Ectodermal cell (in vitro differentiated cells): ENCODE results near the gene COPA.

Experiments
- H3K27ac ChIP-seq: 2 replicates; pipeline ENCODE4 v1.7.0; 2013; ENCODE audit warnings: mild to moderate bottlenecking, low read depth, low read length; ENCODE audit not compliant: insufficient read depth, poor library complexity, severe bottlenecking
- H3K27me3 ChIP-seq: 2 replicates; pipeline ENCODE4 v1.7.0; 2013; ENCODE audit warnings: mild to moderate bottlenecking, low read length; ENCODE audit not compliant: insufficient read depth, control insufficient read depth, poor library complexity, severe bottlenecking
- H3K36me3 ChIP-seq: one replicate; pipeline ENCODE4 v1.7.0; 2013; ENCODE audit warnings: low read length; ENCODE audit not compliant: control insufficient read depth, insufficient read depth
- H3K4me1 ChIP-seq: one replicate; pipeline ENCODE4 v1.7.0; 2013; ENCODE audit warnings: low read length; ENCODE audit not compliant: control insufficient read depth, insufficient read depth
- H3K4me3 ChIP-seq: 2 replicates; pipeline ENCODE4 v1.7.0; 2013; ENCODE audit warnings: low read depth, low read length, control low read depth; ENCODE audit not compliant: insufficient read depth
- H3K9me3 ChIP-seq: 2 replicates; pipeline ENCODE4 v1.7.0; 2013; ENCODE audit warnings: mild to moderate bottlenecking, low read length, moderate library complexity; ENCODE audit not compliant: control insufficient read depth
- WGBS, 2 experiments: methylation state at CpG; one replicate each; pipeline ENCODE4 v1.1.7; 2013; ENCODE audit warnings: missing lambda C conversion rate in 2 of 2; 5-methylcytosine and 5-hydroxymethylcytosine counted together

Gene COPA

GRCh38 chr1:160277330-160277729, 65.7 kb downstream of the COPA start:
- Histone ChIP-seq H3K9me3 (no peaks in the 10 kb centered on the region), H3K4me1 (no peaks in the 10 kb centered on the region), H3K4me3 (no peak overlapping the region), H3K27me3 (no peaks in the 10 kb centered on the region), H3K36me3 (peaks cover 36% of the 10 kb centered on the region), H3K27ac (no peak overlapping the region)
- 93 to 95% methylated on average over 2 of the region's 2 CpGs for WGBS, 2 experiments

- Histone ChIP-seq H3K9me3 (no peaks in the 10 kb centered on the region), H3K27ac (no peak overlapping the region), H3K27me3 (no peaks in the 10 kb centered on the region), H3K4me3 (no peak overlapping the region), H3K36me3 (no peaks in the 10 kb centered on the region), H3K4me1 (no peaks in the 10 kb centered on the region)
- 82 to 83% methylated on average over 1 of the region's 1 CpG for WGBS, 2 experiments
Observed at GRCh38 chr1:160271025-160271424, 72.0 kb downstream of the COPA start.

- no peak overlapping the region for H3K27ac ChIP-seq
- peaks cover 10% of the 10 kb centered on the region for H3K27me3 ChIP-seq
- WGBS, 2 experiments, result 79 to 80% methylated on average over 10 of the region's 10 CpGs
- no peaks in the 10 kb centered on the region for H3K36me3 ChIP-seq
- no peaks in the 10 kb centered on the region for H3K9me3 ChIP-seq
- H3K4me3 ChIP-seq, result no peak overlapping the region
- no peaks in the 10 kb centered on the region for H3K4me1 ChIP-seq
Observed at GRCh38 chr1:160267284-160267991, 75.6 kb downstream of the COPA start.

GRCh38 chr1:160264795-160265307, 78.2 kb downstream of the COPA start:
- Histone ChIP-seq H3K27ac (no peak overlapping the region), H3K27me3 (peaks cover 10% of the 10 kb centered on the region), H3K36me3 (no peaks in the 10 kb centered on the region), H3K4me3 (no peak overlapping the region), H3K9me3 (no peaks in the 10 kb centered on the region), H3K4me1 (peaks cover 12% of the 10 kb centered on the region)
- 91 to 97% methylated on average over 4 of the region's 4 CpGs for WGBS, 2 experiments

- peaks cover 10% of the 10 kb centered on the region for H3K27me3 ChIP-seq
- 0% methylated on average over 67 of the region's 67 CpGs for WGBS, 2 experiments
- peak within 1 kb of the TSS; percentile 99 for H3K4me3 ChIP-seq
- H3K27ac ChIP-seq, result peak within 1 kb of the TSS; percentile 86
- no peaks in the 10 kb centered on the region for H3K36me3 ChIP-seq
- H3K9me3 ChIP-seq, result no peaks in the 10 kb centered on the region
- H3K4me1 ChIP-seq, result peaks cover 21% of the 10 kb centered on the region
Observed at GRCh38 chr1:160261893-160262794, 80.9 kb downstream of the COPA start, which contains the start of gene DCAF8. TSS of gene DCAF8 (minus strand) at chr1:160262549. CDS start at chr1:160244008, 18,541 bp downstream.

GRCh38 chr1:160261556-160261892, 81.5 kb downstream of the COPA start:
- Histone ChIP-seq H3K4me1 (peaks cover 23% of the 10 kb centered on the region), H3K27ac (peak overlapping the region; percentile 86), H3K36me3 (no peaks in the 10 kb centered on the region), H3K9me3 (no peaks in the 10 kb centered on the region), H3K27me3 (peaks cover 10% of the 10 kb centered on the region), H3K4me3 (peak overlapping the region; percentile 99)
- 0 to 1% methylated on average over 7 to 8 of the region's 8 CpGs for WGBS, 2 experiments

- WGBS, 2 experiments, result 82 to 88% methylated on average over 6 of the region's 6 CpGs
- H3K27ac ChIP-seq, result no peak overlapping the region
- H3K4me1 ChIP-seq, result peaks cover 23% of the 10 kb centered on the region
- H3K9me3 ChIP-seq, result no peaks in the 10 kb centered on the region
- H3K4me3 ChIP-seq, result peak overlapping the region; percentile 99
- no peaks in the 10 kb centered on the region for H3K36me3 ChIP-seq
- peaks cover 8% of the 10 kb centered on the region for H3K27me3 ChIP-seq
Observed at GRCh38 chr1:160260406-160261382, 82.4 kb downstream of the COPA start.

- H3K4me1 ChIP-seq, result peaks cover 23% of the 10 kb centered on the region
- H3K9me3 ChIP-seq, result no peaks in the 10 kb centered on the region
- 91 to 97% methylated on average over 7 of the region's 7 CpGs for WGBS, 2 experiments
- no peak overlapping the region for H3K27ac ChIP-seq
- H3K27me3 ChIP-seq, result no peaks in the 10 kb centered on the region
- H3K4me3 ChIP-seq, result no peak overlapping the region
- H3K36me3 ChIP-seq, result no peaks in the 10 kb centered on the region
Observed at GRCh38 chr1:160258177-160258798, 84.8 kb downstream of the COPA start.

- Histone ChIP-seq H3K9me3 (no peaks in the 10 kb centered on the region), H3K27ac (no peak overlapping the region), H3K4me1 (peaks cover 23% of the 10 kb centered on the region), H3K27me3 (no peaks in the 10 kb centered on the region), H3K36me3 (no peaks in the 10 kb centered on the region), H3K4me3 (no peak overlapping the region)
- WGBS, 2 experiments, result 83 to 88% methylated on average over 6 of the region's 6 CpGs
Observed at GRCh38 chr1:160257411-160258015, 85.5 kb downstream of the COPA start.
